Thyroid gland (tissue), 4 donors: ENCODE data around the gene NMT2. TPM values are rescaled to one million over a fixed set of nuclear protein-coding genes. Genes with fewer than 3 reads are reported as not detected.

Source experiments
- DNase-seq, 2 donors: peaks; one replicate each; pipeline ENCODE4 v3.0.0-alpha.2; 2019
- H3K27ac ChIP-seq, 3 donors: fragments of 200-600 bp; sonication (generic); 1 replicate in 2 of 3; 2 replicates in 1 of 3; pipeline ENCODE4 v1.5.1; 2016 to 2019; ENCODE audit warnings: mild to moderate bottlenecking in 1 of 3, moderate library complexity in 1 of 3
- H3K27me3 ChIP-seq: fragments of 200-600 bp; sonication (generic); one replicate; pipeline ENCODE4 v1.5.1; 2019
- H3K36me3 ChIP-seq, 2 donors: fragments of 200-600 bp; sonication (generic); one replicate each; pipeline ENCODE4 v1.5.1; 2016 to 2019
- H3K4me1 ChIP-seq, 2 donors: fragments of 200-600 bp; sonication (generic); one replicate each; pipeline ENCODE4 v1.5.1; 2017 to 2019
- H3K4me3 ChIP-seq, 3 donors: fragments of 200-600 bp; sonication (generic); replicated peaks in 1 of 3; 1 replicate in 2 of 3; 2 replicates in 1 of 3; pipeline ENCODE4 v1.5.1; 2016; ENCODE audit warnings: mild to moderate bottlenecking in 1 of 3
- H3K9me3 ChIP-seq: fragments of 200-600 bp; sonication (generic); one replicate; pipeline ENCODE4 v1.5.1; 2017
- POLR2A ChIP-seq, 2 donors: fragments of 450-650 bp; IDR thresholded peaks; one replicate each; pipeline ENCODE4 v1.6.1; 2017; ENCODE audit warnings: antibody characterized with exemption in 2 of 2, mild to moderate bottlenecking in 2 of 2, moderate library complexity in 1 of 2
- WGBS, 2 donors: methylation state at CpG; one replicate each; pipeline ENCODE4 v1.1.5; 2017; 5-methylcytosine and 5-hydroxymethylcytosine counted together
- intact Hi-C: fragments of 100-400 bp; cut with DNase I; formaldehyde crosslinking; loops from one replicate; pipeline ENCODE4 v1.15.1; 2023
- total RNA-seq, 4 donors: library from RNA; depleted of rRNA; stranded (reverse); fragments of >200 nt; gene quantifications; one replicate each; pipeline ENCODE4 v1.2.3, GENCODE V29; 2016
- TF ChIP-seq, protein P1 (sequence below), 6 experiments: fragments of 200-600 bp in 3 of 6; fragments of 450-650 bp in 3 of 6; sonication (generic) in 3 of 6; IDR thresholded peaks; one replicate each; pipeline ENCODE4 v1.5.1; 2016 to 2019; ENCODE audit warnings: antibody characterized with exemption in 6 of 6, mild to moderate bottlenecking in 2 of 6, inconsistent platforms in 1 of 6, moderate library complexity in 1 of 6

Gene NMT2
- total RNA-seq, 4 donors from 2014 or later = 7.1 to 16.3 (median 11.7) TPM

DNA sequence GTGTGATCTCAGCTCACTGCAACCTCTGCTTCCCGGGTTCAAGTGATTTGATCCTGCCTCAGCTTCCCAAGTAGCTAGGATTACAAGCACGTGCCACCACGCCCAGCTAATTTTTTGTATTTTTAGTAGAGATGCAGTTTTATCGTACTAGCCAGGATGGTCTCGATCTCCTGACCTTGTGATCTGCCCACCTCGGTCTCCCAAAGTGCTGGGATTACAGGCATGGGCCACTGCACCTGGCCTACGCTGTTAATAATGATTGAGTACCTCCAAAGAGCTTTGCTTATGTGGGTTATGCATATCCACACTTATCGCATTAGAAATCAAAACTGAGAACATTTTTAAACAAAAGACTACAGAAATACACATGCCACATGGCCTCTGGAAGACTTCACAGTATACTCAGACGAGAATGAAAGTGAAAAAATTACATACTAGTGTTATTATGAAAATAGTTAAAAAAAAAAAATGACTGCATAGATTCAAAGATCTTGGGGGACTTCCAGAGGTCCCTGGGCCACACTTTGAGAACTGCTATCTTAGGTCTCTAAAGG lies 45.9 kb downstream of the NMT2 start:
- Histone ChIP-seq H3K36me3 (peaks cover 8 to 9% of the 10 kb centered on the region in 2 donors), H3K9me3 (no peaks in the 10 kb centered on the region), H3K4me3 (no peak overlapping the region), H3K27me3 (no peaks in the 10 kb centered on the region), H3K4me1 (no peaks in the 10 kb centered on the region), H3K27ac (no peak overlapping the region)
- no peak for DNase-seq
- TF ChIP-seq, protein P1, sequence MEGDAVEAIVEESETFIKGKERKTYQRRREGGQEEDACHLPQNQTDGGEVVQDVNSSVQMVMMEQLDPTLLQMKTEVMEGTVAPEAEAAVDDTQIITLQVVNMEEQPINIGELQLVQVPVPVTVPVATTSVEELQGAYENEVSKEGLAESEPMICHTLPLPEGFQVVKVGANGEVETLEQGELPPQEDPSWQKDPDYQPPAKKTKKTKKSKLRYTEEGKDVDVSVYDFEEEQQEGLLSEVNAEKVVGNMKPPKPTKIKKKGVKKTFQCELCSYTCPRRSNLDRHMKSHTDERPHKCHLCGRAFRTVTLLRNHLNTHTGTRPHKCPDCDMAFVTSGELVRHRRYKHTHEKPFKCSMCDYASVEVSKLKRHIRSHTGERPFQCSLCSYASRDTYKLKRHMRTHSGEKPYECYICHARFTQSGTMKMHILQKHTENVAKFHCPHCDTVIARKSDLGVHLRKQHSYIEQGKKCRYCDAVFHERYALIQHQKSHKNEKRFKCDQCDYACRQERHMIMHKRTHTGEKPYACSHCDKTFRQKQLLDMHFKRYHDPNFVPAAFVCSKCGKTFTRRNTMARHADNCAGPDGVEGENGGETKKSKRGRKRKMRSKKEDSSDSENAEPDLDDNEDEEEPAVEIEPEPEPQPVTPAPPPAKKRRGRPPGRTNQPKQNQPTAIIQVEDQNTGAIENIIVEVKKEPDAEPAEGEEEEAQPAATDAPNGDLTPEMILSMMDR (IDR thresholded peaks at IDR 0.05) = no peak
- TF ChIP-seq POLR2A (IDR thresholded peaks at IDR 0.05) = no peak
- intact Hi-C loops = no loop called here
- WGBS, 2 donors = 85 to 95% methylated on average over 9 of the region's 9 CpGs

DNA sequence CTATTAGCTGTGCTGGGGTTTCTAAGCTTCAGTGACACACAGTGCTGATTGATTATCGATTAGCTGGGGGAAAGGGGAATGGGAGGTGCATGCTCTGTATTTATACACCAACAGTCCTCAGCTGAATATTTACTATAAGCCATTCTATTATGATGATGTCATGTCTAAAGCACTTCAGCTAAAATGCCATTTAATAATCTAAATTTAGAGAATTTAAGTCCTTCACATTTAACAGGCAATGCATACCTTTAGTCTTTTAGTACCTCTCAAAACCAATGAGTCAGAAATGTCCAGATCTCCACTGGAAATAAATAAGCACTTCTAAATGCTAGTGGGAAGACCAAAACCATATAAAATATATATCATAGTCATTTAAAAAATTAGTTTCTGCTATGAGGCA lies 46.8 kb downstream of the NMT2 start:
- Histone ChIP-seq H3K27ac (no peak overlapping the region), H3K4me3 (no peak overlapping the region), H3K27me3 (no peaks in the 10 kb centered on the region), H3K9me3 (no peaks in the 10 kb centered on the region), H3K4me1 (no peaks in the 10 kb centered on the region), H3K36me3 (peaks cover 8 to 9% of the 10 kb centered on the region in 2 donors)
- DNase-seq = no peak
- 86 to 100% methylated on average over 1 of the region's 1 CpG for WGBS, 2 donors
- TF ChIP-seq, protein P1 (IDR thresholded peaks at IDR 0.05) = no peak
- no peak for TF ChIP-seq POLR2A (IDR thresholded peaks at IDR 0.05)
- intact Hi-C loops = no loop called here

DNA sequence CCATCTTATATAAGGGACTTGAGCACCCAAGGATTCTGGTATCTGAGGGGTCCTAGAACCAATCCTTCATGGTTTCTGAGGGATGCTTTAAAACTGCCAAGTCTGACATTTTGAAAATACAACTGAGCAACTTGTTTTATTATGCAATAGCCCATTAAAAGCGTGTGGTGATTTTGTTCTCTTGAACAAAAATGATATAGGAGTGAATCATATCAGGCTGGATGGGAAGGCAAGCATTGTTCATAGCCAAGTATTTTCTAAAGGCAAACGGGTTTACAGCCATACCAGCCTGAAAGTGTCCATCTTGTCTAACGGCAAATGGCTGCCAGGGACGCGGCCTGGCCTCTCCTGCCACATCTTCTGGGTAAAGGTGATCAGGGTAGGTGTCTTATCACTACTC lies 48.0 kb downstream of the NMT2 start:
- H3K27me3 ChIP-seq = no peaks in the 10 kb centered on the region
- H3K36me3 ChIP-seq = peaks cover 8 to 9% of the 10 kb centered on the region in 2 donors
- no peak overlapping the region for H3K27ac ChIP-seq
- 95 to 99% methylated on average over 5 of the region's 5 CpGs for WGBS, 2 donors
- no peak overlapping the region for H3K4me3 ChIP-seq
- TF ChIP-seq, protein P1 (IDR thresholded peaks at IDR 0.05) = no peak
- no peak for TF ChIP-seq POLR2A (IDR thresholded peaks at IDR 0.05)
- no peaks in the 10 kb centered on the region for H3K4me1 ChIP-seq
- DNase-seq = no peak
- no peaks in the 10 kb centered on the region for H3K9me3 ChIP-seq
- intact Hi-C loops = no loop called here

DNA sequence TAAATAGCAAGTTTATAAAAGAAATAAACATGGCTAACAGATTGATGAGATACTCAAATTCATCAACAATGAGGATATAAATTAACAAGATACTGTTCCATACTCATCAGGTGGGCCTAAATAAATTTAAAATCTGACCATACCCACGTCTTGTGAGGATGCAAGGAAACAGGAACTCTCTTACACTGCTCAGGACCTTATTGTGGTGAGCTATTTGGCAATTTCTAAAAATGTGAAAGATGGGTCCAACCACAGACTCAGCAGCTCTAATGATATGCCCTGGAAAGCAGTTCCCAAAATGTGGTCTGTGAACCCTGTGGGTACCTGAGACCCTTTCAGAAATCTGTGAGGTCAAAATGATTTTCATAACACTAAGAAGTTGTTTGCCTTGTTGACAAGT lies 49.9 kb downstream of the NMT2 start:
- TF ChIP-seq POLR2A (IDR thresholded peaks at IDR 0.05) = no peak
- TF ChIP-seq, protein P1 (IDR thresholded peaks at IDR 0.05) = no peak
- H3K36me3 ChIP-seq = peaks cover 8 to 9% of the 10 kb centered on the region in 2 donors

DNA sequence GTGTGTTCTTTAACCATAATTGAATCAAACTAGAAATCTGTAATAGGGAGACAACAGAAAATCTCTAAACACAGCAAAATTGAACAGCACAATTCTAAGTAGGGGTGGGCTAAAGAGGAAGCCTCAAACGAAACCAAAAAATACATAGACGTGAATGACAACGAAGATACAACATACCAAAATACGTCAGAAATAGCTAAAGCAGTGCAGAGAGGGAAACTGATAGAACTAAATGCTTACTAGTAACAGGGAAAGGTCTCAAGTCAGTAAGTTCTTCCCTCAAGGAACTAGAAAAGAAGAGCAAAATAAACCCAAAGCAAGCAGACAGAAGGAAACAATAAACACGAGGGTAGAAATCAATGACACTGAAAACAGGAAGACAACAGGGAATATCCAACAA lies 52.3 kb downstream of the NMT2 start:
- Histone ChIP-seq H3K4me1 (no peaks in the 10 kb centered on the region), H3K27ac (no peak overlapping the region), H3K9me3 (no peaks in the 10 kb centered on the region), H3K27me3 (no peaks in the 10 kb centered on the region), H3K4me3 (no peak overlapping the region), H3K36me3 (peaks cover 8 to 14% of the 10 kb centered on the region in 2 donors)
- intact Hi-C loops = no loop called here
- WGBS, 2 donors = 96 to 98% methylated on average over 5 of the region's 5 CpGs
- DNase-seq = no peak
- TF ChIP-seq POLR2A (IDR thresholded peaks at IDR 0.05) = no peak
- TF ChIP-seq, protein P1 (IDR thresholded peaks at IDR 0.05) = no peak

More for the DNA sequence above, 49.9 kb downstream of the NMT2 start:
- DNase-seq = no peak
- 70 to 86% methylated on average over 1 of the region's 1 CpG for WGBS, 2 donors
- intact Hi-C loops = no loop called here
- Histone ChIP-seq H3K9me3 (no peaks in the 10 kb centered on the region), H3K4me3 (no peak overlapping the region), H3K27me3 (no peaks in the 10 kb centered on the region), H3K4me1 (no peaks in the 10 kb centered on the region), H3K27ac (no peak overlapping the region)
